ENCODE results near the gene NME4. TPM values are rescaled to one million over a fixed set of nuclear protein-coding genes. Genes with fewer than 3 reads are reported as not detected.

The NME4 gene
- total RNA-seq, 5 donors from 2014 or later (not counting 1 experiment from before 2014, with no cell fraction given) = 32.5 to 48.4 (median 41.3) TPM

GRCh38 chr16:424033-424622 is 27.1 kb downstream of the NME4 start:
- Histone ChIP-seq H3K36me3 (ENCODE audit: control insufficient read depth in 2 of 2, extremely low read depth in 1 of 2, insufficient read depth in 1 of 2, low read length in 1 of 2) (no peaks in the 10 kb centered on the region), H3K27ac (ENCODE audit: low read length) (no peak overlapping the region), H3K4me3 (ENCODE audit: control insufficient read depth in 1 of 2, extremely low read depth in 1 of 2, low read length in 1 of 2) (no peak overlapping the region), H3K4me1 (ENCODE audit: control insufficient read depth in 1 of 2, extremely low read depth in 1 of 2, insufficient read depth in 2 of 2, low read length in 2 of 2) (peaks cover 7 to 30% of the 10 kb centered on the region in 2 experiments), H3K27me3 (replicated peaks in 1 of 2; ENCODE audit: control insufficient read depth in 2 of 2, extremely low read depth in 1 of 2, insufficient read depth in 2 of 2, low read length in 1 of 2) (peaks cover 0 to 9% of the 10 kb centered on the region in 2 experiments), H3K9me3 (no peaks in the 10 kb centered on the region)
- WGBS (ENCODE audit: insufficient coverage) = 88% methylated on average over 7 of the region's 20 CpGs
- no peaks in the 10 kb centered on the region for H3K9me3 Mint-ChIP-seq
- DNase-seq = no peak
- ATAC-seq (replicated peaks in 1 of 4) = no peak
- ChIA-PET CTCF (no interaction called here), POLR2A (no interaction called here)
- peaks cover 32 to 35% (median 33%) of the 10 kb centered on the region in 3 donors for H3K4me1 Mint-ChIP-seq
- peaks cover 4% of the 10 kb centered on the region for H3K36me3 Mint-ChIP-seq
- peaks cover 0 to 4% of the 10 kb centered on the region in 2 donors for H3K27me3 Mint-ChIP-seq
- H3K27ac Mint-ChIP-seq = peak overlapping the region in 1 of 2 donors; percentile 61
- H3K4me3 Mint-ChIP-seq = peak overlapping the region; percentile 84 to 88 (median 84)

- no peak for ATAC-seq (replicated peaks in 1 of 4)
- Histone ChIP-seq H3K4me3 (ENCODE audit: control insufficient read depth in 1 of 2, extremely low read depth in 1 of 2, low read length in 1 of 2) (peak overlapping the region; percentile 72 to 91), H3K36me3 (ENCODE audit: control insufficient read depth in 2 of 2, extremely low read depth in 1 of 2, insufficient read depth in 1 of 2, low read length in 1 of 2) (no peaks in the 10 kb centered on the region), H3K9me3 (no peaks in the 10 kb centered on the region), H3K27me3 (replicated peaks in 1 of 2; ENCODE audit: control insufficient read depth in 2 of 2, extremely low read depth in 1 of 2, insufficient read depth in 2 of 2, low read length in 1 of 2) (peaks cover 0 to 9% of the 10 kb centered on the region in 2 experiments), H3K4me1 (ENCODE audit: control insufficient read depth in 1 of 2, extremely low read depth in 1 of 2, insufficient read depth in 2 of 2, low read length in 2 of 2) (peaks cover 7 to 30% of the 10 kb centered on the region in 2 experiments), H3K27ac (ENCODE audit: low read length) (peak overlapping the region; percentile 79)
- Mint-ChIP-seq H3K4me1 (peaks cover 33 to 36% (median 35%) of the 10 kb centered on the region in 3 donors), H3K9me3 (no peaks in the 10 kb centered on the region), H3K36me3 (peaks cover 4% of the 10 kb centered on the region), H3K27ac (peak overlapping the region; percentile 36 to 61), H3K27me3 (peaks cover 0 to 4% of the 10 kb centered on the region in 2 donors), H3K4me3 (peak overlapping the region; percentile 84 to 88 (median 84))
- WGBS (ENCODE audit: insufficient coverage) = 14% methylated on average over 30 of the region's 31 CpGs
- ChIA-PET POLR2A (no interaction called here), CTCF (interaction anchor here in 1 of 2 donors (1.0 kb wide), 1 partner anchor 317 kb away, joined by 4 read pairs; no protein-coding TSS in a partner anchor)
- no peak for DNase-seq
These were observed 27.7 kb downstream of the NME4 start for GRCh38 chr16:424623-425081.

GRCh38 chr16:425082-425718 is 28.2 kb downstream of the NME4 start, which contains the start of gene RAB11FIP3:
RAB11FIP3 (plus strand) TSS chr16:425649; CDS start chr16:426007, 358 bp downstream.
- under 1% methylated on average over 70 of the region's 77 CpGs for WGBS (ENCODE audit: insufficient coverage)
- Histone ChIP-seq H3K4me3 (ENCODE audit: control insufficient read depth in 1 of 2, extremely low read depth in 1 of 2, low read length in 1 of 2) (peak within 1 kb of the TSS; percentile 72 to 91), H3K36me3 (ENCODE audit: control insufficient read depth in 2 of 2, extremely low read depth in 1 of 2, insufficient read depth in 1 of 2, low read length in 1 of 2) (no peaks in the 10 kb centered on the region), H3K9me3 (no peaks in the 10 kb centered on the region), H3K4me1 (ENCODE audit: control insufficient read depth in 1 of 2, extremely low read depth in 1 of 2, insufficient read depth in 2 of 2, low read length in 2 of 2) (peaks cover 7 to 30% of the 10 kb centered on the region in 2 experiments), H3K27ac (ENCODE audit: low read length) (peak within 1 kb of the TSS; percentile 79), H3K27me3 (replicated peaks in 1 of 2; ENCODE audit: control insufficient read depth in 2 of 2, extremely low read depth in 1 of 2, insufficient read depth in 2 of 2, low read length in 1 of 2) (peaks cover 0 to 9% of the 10 kb centered on the region in 2 experiments)
- peaks cover 35 to 39% (median 37%) of the 10 kb centered on the region in 3 donors for H3K4me1 Mint-ChIP-seq
- ChIA-PET POLR2A (interaction anchor here in 1 of 2 donors (0.5 kb wide), 1 partner anchor 288 kb away, joined by 3 read pairs; no protein-coding TSS in a partner anchor), CTCF (interaction anchor here in 1 of 2 donors (1.0 to 1.1 kb wide), 2 partner anchors 24 to 318 kb away, joined by 4 to 5 read pairs; partner anchors contain the start of gene DECR2)
- peaks cover 0 to 4% of the 10 kb centered on the region in 2 donors for H3K27me3 Mint-ChIP-seq
- peak within 1 kb of the TSS; percentile 84 to 88 (median 84) for H3K4me3 Mint-ChIP-seq
- H3K9me3 Mint-ChIP-seq = no peaks in the 10 kb centered on the region
- H3K36me3 Mint-ChIP-seq = peaks cover 4% of the 10 kb centered on the region
- ATAC-seq (replicated peaks in 1 of 4) (peak; percentile 93 to 97 (median 94)), DNase-seq (peak; percentile 64 to 90 (median 77))
- H3K27ac Mint-ChIP-seq = peak within 1 kb of the TSS; percentile 71 to 86

- CTCF ChIA-PET = interaction anchor here in 1 of 2 donors (1.1 kb wide), 1 partner anchor 24 kb away, joined by 5 read pairs; the partner anchor contains the start of gene DECR2
- peaks cover 0 to 2% of the 10 kb centered on the region in 2 donors for H3K27me3 Mint-ChIP-seq
- Histone ChIP-seq H3K4me1 (ENCODE audit: control insufficient read depth in 1 of 2, extremely low read depth in 1 of 2, insufficient read depth in 2 of 2, low read length in 2 of 2) (peaks cover 7 to 30% of the 10 kb centered on the region in 2 experiments), H3K36me3 (ENCODE audit: control insufficient read depth in 2 of 2, extremely low read depth in 1 of 2, insufficient read depth in 1 of 2, low read length in 1 of 2) (no peaks in the 10 kb centered on the region), H3K9me3 (no peaks in the 10 kb centered on the region), H3K27me3 (replicated peaks in 1 of 2; ENCODE audit: control insufficient read depth in 2 of 2, extremely low read depth in 1 of 2, insufficient read depth in 2 of 2, low read length in 1 of 2) (peaks cover 0 to 9% of the 10 kb centered on the region in 2 experiments), H3K4me3 (ENCODE audit: control insufficient read depth in 1 of 2, extremely low read depth in 1 of 2, low read length in 1 of 2) (peak overlapping the region in 1 of 2 donors; percentile 91), H3K27ac (ENCODE audit: low read length) (peak overlapping the region; percentile 79)
- peak; percentile 64 to 69 (median 66) for ATAC-seq (replicated peaks in 1 of 4)
- peaks cover 4% of the 10 kb centered on the region for H3K36me3 Mint-ChIP-seq
- peak overlapping the region; percentile 84 to 88 (median 84) for H3K4me3 Mint-ChIP-seq
- peaks cover 36 to 39% (median 37%) of the 10 kb centered on the region in 3 donors for H3K4me1 Mint-ChIP-seq
- DNase-seq = peak in 18 of 35 experiments; percentile 5 to 70 (median 27)
- H3K9me3 Mint-ChIP-seq = no peaks in the 10 kb centered on the region
- POLR2A ChIA-PET = no interaction called here
- H3K27ac Mint-ChIP-seq = no peak overlapping the region
- WGBS (ENCODE audit: insufficient coverage) = under 1% methylated on average over 63 of the region's 63 CpGs
These were observed 28.7 kb downstream of the NME4 start for GRCh38 chr16:425740-426114.

GRCh38 chr16:426115-426905 is 29.3 kb downstream of the NME4 start:
- H3K4me3 Mint-ChIP-seq = peak overlapping the region; percentile 73 to 81 (median 81)
- ATAC-seq (replicated peaks in 1 of 4) (no peak), DNase-seq (peak in 3 of 35 experiments; percentile 6 to 14 (median 7))
- H3K27ac Mint-ChIP-seq = no peak overlapping the region
- Histone ChIP-seq H3K27me3 (replicated peaks in 1 of 2; ENCODE audit: control insufficient read depth in 2 of 2, extremely low read depth in 1 of 2, insufficient read depth in 2 of 2, low read length in 1 of 2) (peaks cover 0 to 8% of the 10 kb centered on the region in 2 experiments), H3K27ac (ENCODE audit: low read length) (no peak overlapping the region), H3K4me1 (ENCODE audit: control insufficient read depth in 1 of 2, extremely low read depth in 1 of 2, insufficient read depth in 2 of 2, low read length in 2 of 2) (peaks cover 7 to 30% of the 10 kb centered on the region in 2 experiments), H3K36me3 (ENCODE audit: control insufficient read depth in 2 of 2, extremely low read depth in 1 of 2, insufficient read depth in 1 of 2, low read length in 1 of 2) (no peaks in the 10 kb centered on the region), H3K4me3 (ENCODE audit: control insufficient read depth in 1 of 2, extremely low read depth in 1 of 2, low read length in 1 of 2) (peak overlapping the region; percentile 25 to 69), H3K9me3 (no peaks in the 10 kb centered on the region)
- 2% methylated on average over 96 of the region's 97 CpGs for WGBS (ENCODE audit: insufficient coverage)
- CTCF ChIA-PET = interaction anchor here in 1 of 2 donors (1.1 kb wide), 1 partner anchor 25 kb away, joined by 5 read pairs; the partner anchor contains the start of gene DECR2
- no peaks in the 10 kb centered on the region for H3K27me3 Mint-ChIP-seq
- POLR2A ChIA-PET = no interaction called here
- peaks cover 39 to 42% (median 41%) of the 10 kb centered on the region in 3 donors for H3K4me1 Mint-ChIP-seq
- H3K36me3 Mint-ChIP-seq = peaks cover 4% of the 10 kb centered on the region
- H3K9me3 Mint-ChIP-seq = no peaks in the 10 kb centered on the region
